ENCODE results near the gene RSPO1.

- TF ChIP-seq CTCF (conservative IDR thresholded peaks at IDR 0.05; ENCODE audit: low read depth, low read length) (no peak), EZH2 (IDR thresholded peaks at IDR 0.05; ENCODE audit: low read length, unreplicated experiment) (no peak), EZH2phosphoT487 (IDR thresholded peaks at IDR 0.05; ENCODE audit: borderline replicate concordance, low read length) (no peak)
These were observed 45.8 kb downstream of the RSPO1 start for GRCh38 chr1:37588939-37589338.

All from PC-3 (cell line).